ENCODE results near the gene DTD1.

The DTD1 gene

DNA sequence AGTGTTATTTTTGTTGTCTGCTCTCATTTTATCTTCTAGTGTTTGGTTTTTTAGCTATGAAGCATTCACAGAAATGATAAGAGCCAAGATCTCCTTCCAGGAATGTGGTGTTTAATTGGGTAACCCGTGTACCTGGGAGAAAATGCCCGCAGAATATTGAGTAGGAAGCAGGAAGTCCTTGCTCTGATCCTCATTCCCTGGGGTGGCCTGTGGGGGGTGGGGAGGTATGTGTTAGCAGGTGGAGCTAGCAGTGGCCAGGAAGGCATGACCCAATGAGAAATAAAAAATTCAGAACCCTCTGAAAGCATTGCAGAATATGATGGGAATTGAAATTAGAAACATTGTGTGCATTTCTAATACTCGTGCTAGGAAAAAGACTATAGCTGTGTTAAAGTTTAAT, 100.8 kb downstream of the DTD1 start:
- ATAC-seq (ENCODE audit: insufficient read depth, low read depth), result no peak
- no peaks in the 10 kb centered on the region for H3K4me1 ChIP-seq (ENCODE audit: insufficient read depth, low read length)
- no peak for DNase-seq
- no peaks in the 10 kb centered on the region for H4K20me1 ChIP-seq (ENCODE audit: insufficient read depth, low read length)
- H3K27me3 ChIP-seq (ENCODE audit: insufficient read depth, low read length, poor library complexity), result no peaks in the 10 kb centered on the region
- H3K4me2 ChIP-seq (ENCODE audit: insufficient read depth, low read length), result no peak overlapping the region
- no peak overlapping the region for H3K4me3 ChIP-seq (ENCODE audit: low read depth in 1 of 2, low read length in 2 of 2)
- no peaks in the 10 kb centered on the region for H3K79me2 ChIP-seq (ENCODE audit: insufficient read depth, low read length)
- no peak overlapping the region for H3K9ac ChIP-seq (ENCODE audit: low read depth, low read length)
- no peak for TF ChIP-seq EZH2 (IDR thresholded peaks at IDR 0.05; ENCODE audit: borderline replicate concordance, low read depth, low read length, severe bottlenecking)
- TF ChIP-seq, protein P1, sequence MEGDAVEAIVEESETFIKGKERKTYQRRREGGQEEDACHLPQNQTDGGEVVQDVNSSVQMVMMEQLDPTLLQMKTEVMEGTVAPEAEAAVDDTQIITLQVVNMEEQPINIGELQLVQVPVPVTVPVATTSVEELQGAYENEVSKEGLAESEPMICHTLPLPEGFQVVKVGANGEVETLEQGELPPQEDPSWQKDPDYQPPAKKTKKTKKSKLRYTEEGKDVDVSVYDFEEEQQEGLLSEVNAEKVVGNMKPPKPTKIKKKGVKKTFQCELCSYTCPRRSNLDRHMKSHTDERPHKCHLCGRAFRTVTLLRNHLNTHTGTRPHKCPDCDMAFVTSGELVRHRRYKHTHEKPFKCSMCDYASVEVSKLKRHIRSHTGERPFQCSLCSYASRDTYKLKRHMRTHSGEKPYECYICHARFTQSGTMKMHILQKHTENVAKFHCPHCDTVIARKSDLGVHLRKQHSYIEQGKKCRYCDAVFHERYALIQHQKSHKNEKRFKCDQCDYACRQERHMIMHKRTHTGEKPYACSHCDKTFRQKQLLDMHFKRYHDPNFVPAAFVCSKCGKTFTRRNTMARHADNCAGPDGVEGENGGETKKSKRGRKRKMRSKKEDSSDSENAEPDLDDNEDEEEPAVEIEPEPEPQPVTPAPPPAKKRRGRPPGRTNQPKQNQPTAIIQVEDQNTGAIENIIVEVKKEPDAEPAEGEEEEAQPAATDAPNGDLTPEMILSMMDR (IDR thresholded peaks at IDR 0.05; ENCODE audit: borderline replicate concordance, extremely low read depth, low read length, poor library complexity, severe bottlenecking), result no peak
- H3K9me3 ChIP-seq (ENCODE audit: insufficient read depth, low read length, severe bottlenecking), result no peaks in the 10 kb centered on the region
- no peak overlapping the region for H3K27ac ChIP-seq (ENCODE audit: low read length)
- no peak overlapping the region for H2AFZ ChIP-seq (ENCODE audit: low read depth, low read length)
- no peaks in the 10 kb centered on the region for H3K36me3 ChIP-seq (ENCODE audit: insufficient read depth, low read length)

DNA sequence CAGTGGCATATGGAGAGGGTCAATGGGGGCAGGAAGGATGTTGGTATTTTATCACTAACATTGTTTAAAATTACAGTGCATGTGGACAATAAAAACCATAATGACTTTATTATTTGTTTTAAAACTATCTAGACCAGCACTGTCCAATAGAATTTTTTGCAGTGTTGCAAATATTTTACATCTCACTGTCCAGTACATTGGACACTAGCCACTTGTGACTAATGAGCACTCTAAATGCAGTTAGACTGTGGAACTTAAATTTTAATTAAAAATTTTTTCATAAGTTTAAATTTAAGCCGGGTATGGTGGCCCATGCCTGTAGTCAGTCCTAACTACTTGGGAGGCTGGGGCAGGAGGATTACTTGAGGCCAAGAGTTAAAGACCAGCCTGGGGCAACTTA, 101.7 kb downstream of the DTD1 start:
- H3K27ac ChIP-seq (ENCODE audit: low read length), result no peak overlapping the region
- H2AFZ ChIP-seq (ENCODE audit: low read depth, low read length), result no peak overlapping the region
- H3K9ac ChIP-seq (ENCODE audit: low read depth, low read length), result no peak overlapping the region
- no peaks in the 10 kb centered on the region for H3K9me3 ChIP-seq (ENCODE audit: insufficient read depth, low read length, severe bottlenecking)
- H3K79me2 ChIP-seq (ENCODE audit: insufficient read depth, low read length), result no peaks in the 10 kb centered on the region
- no peak overlapping the region for H3K4me2 ChIP-seq (ENCODE audit: insufficient read depth, low read length)
- ATAC-seq (ENCODE audit: insufficient read depth, low read depth) (no peak), DNase-seq (no peak)
- no peak overlapping the region for H3K4me3 ChIP-seq (ENCODE audit: low read depth in 1 of 2, low read length in 2 of 2)
- no peak for TF ChIP-seq EZH2 (IDR thresholded peaks at IDR 0.05; ENCODE audit: borderline replicate concordance, low read depth, low read length, severe bottlenecking)
- TF ChIP-seq, protein P1 (IDR thresholded peaks at IDR 0.05; ENCODE audit: borderline replicate concordance, extremely low read depth, low read length, poor library complexity, severe bottlenecking), result no peak
- no peaks in the 10 kb centered on the region for H3K4me1 ChIP-seq (ENCODE audit: insufficient read depth, low read length)
- no peaks in the 10 kb centered on the region for H3K27me3 ChIP-seq (ENCODE audit: insufficient read depth, low read length, poor library complexity)
- H3K36me3 ChIP-seq (ENCODE audit: insufficient read depth, low read length), result no peaks in the 10 kb centered on the region
- no peaks in the 10 kb centered on the region for H4K20me1 ChIP-seq (ENCODE audit: insufficient read depth, low read length)

DNA sequence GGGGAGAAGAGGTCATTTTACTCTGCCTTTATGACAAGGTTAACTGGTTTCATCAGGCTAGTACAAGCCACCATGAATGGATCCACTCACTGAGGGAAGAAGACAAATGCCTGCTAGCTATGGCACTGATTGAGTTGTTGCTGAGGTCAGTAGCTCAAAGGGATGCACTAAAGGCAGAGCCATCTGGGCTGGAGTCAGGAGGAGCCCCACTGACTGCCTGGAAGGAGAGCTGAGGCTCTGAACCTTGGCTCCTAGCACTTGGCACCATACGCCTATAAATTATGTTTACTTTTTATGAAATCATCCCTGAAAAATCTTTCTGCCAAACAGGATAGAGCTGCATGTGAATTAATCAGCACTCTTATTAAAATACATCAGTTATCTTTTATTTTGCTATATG, 104.6 kb downstream of the DTD1 start:
- Histone ChIP-seq H4K20me1 (ENCODE audit: insufficient read depth, low read length) (no peaks in the 10 kb centered on the region), H3K27ac (ENCODE audit: low read length) (no peak overlapping the region), H3K4me1 (ENCODE audit: insufficient read depth, low read length) (no peaks in the 10 kb centered on the region), H3K9ac (ENCODE audit: low read depth, low read length) (no peak overlapping the region), H2AFZ (ENCODE audit: low read depth, low read length) (no peak overlapping the region), H3K4me3 (ENCODE audit: low read depth in 1 of 2, low read length in 2 of 2) (no peak overlapping the region), H3K36me3 (ENCODE audit: insufficient read depth, low read length) (no peaks in the 10 kb centered on the region), H3K79me2 (ENCODE audit: insufficient read depth, low read length) (no peaks in the 10 kb centered on the region), H3K4me2 (ENCODE audit: insufficient read depth, low read length) (no peak overlapping the region), H3K9me3 (ENCODE audit: insufficient read depth, low read length, severe bottlenecking) (no peaks in the 10 kb centered on the region), H3K27me3 (ENCODE audit: insufficient read depth, low read length, poor library complexity) (no peaks in the 10 kb centered on the region)
- ATAC-seq (ENCODE audit: insufficient read depth, low read depth), result no peak
- TF ChIP-seq, protein P1 (IDR thresholded peaks at IDR 0.05; ENCODE audit: borderline replicate concordance, extremely low read depth, low read length, poor library complexity, severe bottlenecking), result no peak
- no peak for TF ChIP-seq EZH2 (IDR thresholded peaks at IDR 0.05; ENCODE audit: borderline replicate concordance, low read depth, low read length, severe bottlenecking)
- no peak for DNase-seq

DNA sequence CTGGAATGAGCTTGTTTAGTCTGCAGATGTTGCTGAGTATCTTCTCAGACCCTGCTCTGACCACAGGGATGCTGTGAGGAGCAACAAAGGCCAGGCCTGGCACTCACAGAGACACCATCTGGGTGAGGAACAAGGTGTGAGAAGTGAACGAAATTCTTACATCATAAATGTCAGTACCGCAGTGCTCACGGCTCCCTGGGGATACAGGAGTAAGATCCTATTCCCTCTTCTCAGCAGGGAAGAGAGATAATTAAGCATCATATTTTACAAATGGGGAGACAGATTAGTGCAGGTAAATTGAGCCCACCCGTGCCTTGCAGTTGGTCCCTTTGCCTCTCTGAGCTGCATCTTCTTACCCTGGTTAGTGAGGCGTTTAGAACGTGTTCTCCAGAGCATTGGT, 106.2 kb downstream of the DTD1 start:
- H3K4me1 ChIP-seq (ENCODE audit: insufficient read depth, low read length), result no peaks in the 10 kb centered on the region
- ATAC-seq (ENCODE audit: insufficient read depth, low read depth), result no peak
- no peaks in the 10 kb centered on the region for H4K20me1 ChIP-seq (ENCODE audit: insufficient read depth, low read length)
- no peaks in the 10 kb centered on the region for H3K27me3 ChIP-seq (ENCODE audit: insufficient read depth, low read length, poor library complexity)
- TF ChIP-seq, protein P1 (IDR thresholded peaks at IDR 0.05; ENCODE audit: borderline replicate concordance, extremely low read depth, low read length, poor library complexity, severe bottlenecking), result no peak
- no peak for TF ChIP-seq EZH2 (IDR thresholded peaks at IDR 0.05; ENCODE audit: borderline replicate concordance, low read depth, low read length, severe bottlenecking)
- no peak overlapping the region for H3K4me3 ChIP-seq (ENCODE audit: low read depth in 1 of 2, low read length in 2 of 2)
- DNase-seq, result no peak
- H3K4me2 ChIP-seq (ENCODE audit: insufficient read depth, low read length), result no peak overlapping the region
- no peaks in the 10 kb centered on the region for H3K79me2 ChIP-seq (ENCODE audit: insufficient read depth, low read length)
- H3K9me3 ChIP-seq (ENCODE audit: insufficient read depth, low read length, severe bottlenecking), result no peaks in the 10 kb centered on the region
- no peak overlapping the region for H2AFZ ChIP-seq (ENCODE audit: low read depth, low read length)
- no peak overlapping the region for H3K27ac ChIP-seq (ENCODE audit: low read length)
- H3K36me3 ChIP-seq (ENCODE audit: insufficient read depth, low read length), result no peaks in the 10 kb centered on the region
- no peak overlapping the region for H3K9ac ChIP-seq (ENCODE audit: low read depth, low read length)
